Frontal cortex (tissue), 4 donors: Measurements from ENCODE around the gene AMPD3. TPM values are rescaled to one million over a fixed set of nuclear protein-coding genes. Genes with fewer than 3 reads are reported as not detected.

ENCODE experiments used
- DNase-seq, 2 donors: peaks; one replicate each; pipeline ENCODE4 v3.0.0; 2012; ENCODE audit warnings: low spot score in 2 of 2
- FAIRE-seq: peaks from 2 replicates; lab custom pipeline; 2012; peaks lifted over from hg19 to GRCh38; lab: Jason Lieb, UNC
- total RNA-seq: library from RNA; depleted of rRNA; stranded (reverse); fragments of >200 nt; gene quantifications from one replicate; pipeline ENCODE4 v1.2.3, GENCODE V29; 2014
- donor health status: control.
- donor health status: control.
- donor health status: control.

The AMPD3 gene
- total RNA-seq, 1 donor from 2014 or later = 0.82 TPM

DNA sequence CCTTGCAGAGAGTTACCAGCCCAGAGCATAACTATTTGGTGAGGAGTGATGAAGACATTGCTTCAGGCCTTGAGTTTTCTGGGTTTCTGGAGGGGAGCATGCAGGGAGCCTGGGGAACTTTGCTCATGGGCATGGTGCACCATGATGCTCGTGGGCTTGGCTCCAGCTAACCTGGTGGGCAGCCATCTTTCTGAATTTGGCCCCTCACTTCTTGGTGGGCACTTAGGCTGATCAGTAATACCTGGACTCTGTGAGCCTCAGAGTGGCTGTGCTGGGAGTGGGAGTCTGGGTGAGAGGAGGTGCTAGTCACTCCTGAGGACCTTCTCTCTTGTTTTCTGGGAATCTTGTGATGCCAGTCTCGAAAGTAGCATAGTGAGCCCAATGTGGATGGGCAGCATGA is 30.6 kb downstream of the AMPD3 start:
- no peak for DNase-seq

GRCh38 chr11:10486161-10486840 is 31.2 kb downstream of the AMPD3 start:
- FAIRE-seq = no peak

More for the DNA sequence above, 30.6 kb downstream of the AMPD3 start:
- FAIRE-seq = no peak

GRCh38 chr11:10487002-10487647 is 32.1 kb downstream of the AMPD3 start:
- DNase-seq = no peak
- no peak for FAIRE-seq

More at GRCh38 chr11:10486161-10486840, 31.2 kb downstream of the AMPD3 start:
- DNase-seq = no peak

- DNase-seq (no peak), FAIRE-seq (no peak)
Observed at GRCh38 chr11:10488121-10488933, 33.3 kb downstream of the AMPD3 start.

DNA sequence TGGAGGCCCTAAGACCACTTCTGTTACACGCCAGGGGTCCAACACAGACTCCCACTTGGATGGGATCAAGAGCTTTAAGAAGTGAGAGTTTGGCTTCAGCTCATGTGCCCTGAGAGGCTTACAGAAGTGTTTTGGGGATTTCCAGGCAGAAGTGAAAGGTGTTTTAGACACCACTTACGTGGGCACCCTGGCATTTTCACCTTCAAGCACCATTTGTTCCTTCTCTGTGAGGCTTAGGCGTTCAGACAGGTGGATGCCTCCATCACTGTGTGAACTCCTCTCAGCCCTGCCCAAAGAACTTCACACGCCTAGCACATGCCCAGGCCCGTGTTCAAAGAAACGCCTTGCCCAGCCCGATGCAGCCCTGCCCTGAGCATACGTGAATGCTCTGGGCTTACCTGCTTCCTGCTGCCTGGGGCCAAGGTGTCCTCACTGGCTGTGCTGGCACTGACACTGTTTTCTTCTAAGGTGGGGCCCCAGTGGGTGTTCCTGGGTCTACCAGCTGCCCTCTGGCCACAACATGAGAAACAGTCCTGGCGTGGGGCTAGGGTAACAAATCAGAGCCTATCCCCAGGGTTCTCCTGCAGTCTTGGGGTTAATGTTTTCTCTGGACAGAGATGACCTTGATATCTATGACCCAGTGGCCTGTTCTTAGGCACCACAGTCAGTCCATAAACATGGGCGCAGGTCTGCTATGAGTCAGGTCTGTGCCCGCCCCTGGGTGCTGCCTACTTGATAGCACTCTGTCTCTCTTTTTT is 34.0 kb downstream of the AMPD3 start:
- FAIRE-seq (no peak), DNase-seq (no peak)

DNA sequence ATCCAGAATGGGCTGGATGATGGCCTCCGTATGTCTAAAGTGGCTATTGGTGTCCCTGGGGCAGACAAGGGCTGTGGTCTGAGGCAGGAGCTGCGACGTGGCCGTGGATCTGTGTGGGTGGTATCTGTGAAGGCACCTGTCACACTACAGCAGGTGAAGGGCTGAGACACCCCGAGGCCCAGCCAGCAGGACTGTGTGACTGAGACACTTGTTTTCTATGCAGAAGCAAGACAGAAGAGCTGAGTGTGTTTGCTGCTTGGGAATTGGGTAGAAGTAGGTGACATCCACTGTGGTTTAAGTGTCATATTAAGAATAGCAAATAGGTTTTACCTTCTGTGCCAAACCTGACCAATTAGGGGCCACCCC is 35.0 kb downstream of the AMPD3 start:
- no peak for FAIRE-seq
- no peak for DNase-seq

- peak; percentile 55 to 81 for DNase-seq
- peak; percentile 23 for FAIRE-seq
Observed at GRCh38 chr11:10490398-10491241, 35.6 kb downstream of the AMPD3 start.

- FAIRE-seq = no peak
- DNase-seq = no peak
Observed at GRCh38 chr11:10492084-10492483, 37.0 kb downstream of the AMPD3 start.

DNA sequence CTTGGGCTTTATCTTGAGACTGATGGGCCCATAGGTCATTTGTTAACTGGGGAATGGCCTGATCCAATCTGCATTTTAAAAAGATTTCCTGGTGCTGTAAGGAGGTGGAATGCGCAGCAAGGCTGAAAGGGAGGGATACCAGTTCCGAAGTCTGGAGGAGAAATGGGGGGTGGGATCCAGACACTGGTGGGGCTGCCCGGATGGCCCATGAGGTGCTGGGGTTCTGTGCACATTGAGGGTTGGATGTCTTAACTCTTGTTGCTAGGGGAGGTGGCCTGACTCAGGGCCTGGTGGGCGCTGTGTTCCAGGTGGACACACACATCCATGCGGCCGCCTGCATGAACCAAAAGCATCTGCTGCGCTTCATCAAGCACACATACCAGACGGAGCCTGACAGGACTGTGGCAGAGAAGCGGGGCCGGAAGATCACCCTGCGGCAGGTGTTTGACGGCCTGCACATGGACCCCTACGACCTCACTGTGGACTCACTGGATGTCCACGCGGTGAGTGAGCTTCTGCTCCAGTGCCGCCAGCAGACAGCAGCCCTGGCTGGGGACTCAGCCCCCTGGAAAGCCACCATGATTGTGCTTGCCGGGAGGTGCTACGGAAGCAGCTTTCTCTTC is 38.1 kb downstream of the AMPD3 start:
- FAIRE-seq (no peak), DNase-seq (no peak)

DNA sequence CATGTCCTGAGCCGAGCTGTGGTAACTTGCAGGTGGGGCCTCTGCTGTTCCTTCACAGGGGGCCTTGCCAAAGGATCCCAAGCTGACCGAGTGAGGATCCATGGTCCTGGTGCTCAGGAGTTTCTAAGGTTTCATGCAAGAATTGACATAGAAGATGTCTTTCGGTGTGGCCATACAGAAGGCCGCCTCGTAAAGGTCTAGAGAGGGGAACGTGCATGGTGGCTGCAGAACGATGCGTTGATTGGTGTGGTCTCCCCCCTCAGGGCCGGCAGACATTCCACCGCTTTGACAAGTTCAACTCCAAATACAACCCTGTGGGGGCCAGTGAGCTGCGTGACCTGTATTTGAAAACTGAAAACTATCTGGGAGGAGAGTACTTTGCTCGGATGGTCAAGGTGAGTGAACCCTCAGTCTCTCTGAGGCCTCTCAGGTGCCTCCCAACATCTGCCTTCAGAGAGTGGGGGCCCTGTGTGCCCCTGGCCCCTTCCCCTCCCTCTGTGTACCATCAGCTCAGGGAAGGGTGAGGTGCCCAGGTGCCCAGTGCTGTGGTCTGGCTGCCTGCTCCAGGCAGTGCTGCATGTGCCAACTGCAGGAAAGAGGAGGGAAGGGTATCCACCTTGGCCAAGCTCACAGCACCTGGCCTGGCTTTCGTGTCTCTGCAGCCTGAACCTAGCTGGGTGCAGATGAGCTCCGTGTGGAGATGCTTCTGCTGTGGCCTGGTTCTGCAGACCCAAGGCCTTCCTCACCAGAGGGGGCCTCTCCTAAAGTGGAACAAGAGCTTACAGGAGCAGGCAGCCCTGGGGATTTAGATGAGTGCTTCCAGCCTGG is 39.8 kb downstream of the AMPD3 start:
- DNase-seq (no peak), FAIRE-seq (no peak)

DNA sequence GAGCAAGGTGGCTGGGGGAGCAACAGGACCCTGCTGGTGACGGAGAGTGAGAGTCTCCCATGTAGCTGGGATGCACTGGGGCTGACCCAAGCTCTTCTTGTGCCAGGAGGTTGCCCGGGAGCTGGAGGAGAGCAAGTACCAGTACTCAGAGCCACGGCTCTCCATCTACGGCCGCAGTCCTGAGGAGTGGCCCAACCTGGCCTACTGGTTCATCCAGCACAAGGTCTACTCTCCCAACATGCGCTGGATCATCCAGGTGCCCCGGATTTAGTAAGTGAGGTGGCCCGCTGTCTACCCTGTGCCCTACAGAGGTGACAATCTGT is 40.4 kb downstream of the AMPD3 start:
- FAIRE-seq = no peak
- no peak for DNase-seq

DNA sequence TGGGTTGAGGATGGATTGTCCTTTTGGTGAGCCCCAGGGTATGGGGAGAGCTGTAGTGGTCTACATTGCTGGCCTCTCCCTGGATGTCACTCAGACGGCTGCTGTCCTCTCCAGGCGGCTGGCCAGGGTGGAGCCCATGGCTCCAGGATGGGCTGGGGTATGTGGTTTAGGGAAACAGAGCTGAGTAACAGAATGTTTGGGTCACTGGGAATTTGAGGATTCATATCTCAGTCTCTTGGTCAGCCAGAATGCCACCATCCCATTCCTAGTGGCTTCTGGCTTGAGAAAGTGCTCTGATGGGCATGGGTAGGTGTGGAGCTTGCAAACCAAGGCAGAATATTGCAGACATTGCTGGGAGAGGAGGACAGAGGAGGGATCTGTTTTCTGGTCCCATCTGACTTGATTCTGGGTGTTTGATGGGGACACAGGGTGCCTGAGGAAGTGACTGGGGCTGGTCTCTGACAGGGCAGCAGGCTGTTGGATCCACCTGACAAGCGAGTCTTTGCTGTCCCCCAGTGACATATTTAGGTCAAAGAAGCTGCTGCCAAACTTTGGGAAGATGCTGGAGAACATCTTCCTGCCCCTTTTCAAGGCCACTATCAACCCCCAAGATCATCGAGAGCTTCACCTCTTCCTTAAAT is 41.4 kb downstream of the AMPD3 start:
- DNase-seq (no peak), FAIRE-seq (no peak)

GRCh38 chr11:10497371-10498021 is 42.4 kb downstream of the AMPD3 start:
- FAIRE-seq (no peak), DNase-seq (no peak)

DNA sequence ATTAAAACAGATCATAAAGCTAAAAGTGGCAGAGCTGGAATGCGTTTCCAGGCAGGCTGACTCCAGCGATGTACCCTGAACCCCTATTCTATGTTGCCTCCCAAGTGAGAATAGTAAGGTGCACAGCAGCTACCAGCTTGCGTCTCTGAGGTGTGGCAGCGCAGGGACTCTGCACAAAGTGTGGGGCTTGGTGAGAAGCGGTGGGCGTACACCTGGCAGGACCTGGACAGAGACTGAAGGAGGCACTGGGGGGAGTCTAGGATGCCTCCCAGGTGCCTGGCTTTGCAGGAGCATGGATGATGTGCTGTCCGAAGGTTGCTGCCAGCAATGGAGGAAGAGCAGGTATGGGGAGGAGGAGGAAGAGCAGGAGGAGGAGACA is 42.9 kb downstream of the AMPD3 start:
- DNase-seq = no peak
- no peak for FAIRE-seq

GRCh38 chr11:10498426-10499250 is 43.6 kb downstream of the AMPD3 start:
- FAIRE-seq (no peak), DNase-seq (no peak)

DNA sequence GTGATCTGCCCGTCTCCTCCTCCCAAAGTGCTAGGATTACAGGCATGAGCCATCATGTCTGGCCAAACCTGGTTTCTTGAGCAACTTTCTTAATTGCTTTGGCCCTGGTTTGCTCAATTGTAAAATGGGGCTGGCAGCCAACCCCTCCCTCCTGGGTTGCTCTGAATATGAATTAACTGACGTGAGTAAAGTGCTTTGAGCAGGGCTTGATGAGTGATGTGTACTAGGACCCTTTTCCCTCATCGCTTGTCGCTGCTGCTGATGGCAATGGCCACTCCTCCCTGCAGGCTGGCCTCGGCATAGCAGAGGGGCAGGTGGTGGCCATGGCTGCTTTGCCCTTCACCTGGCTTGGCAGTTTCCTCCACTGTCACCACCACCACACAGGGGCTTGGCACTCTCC is 44.4 kb downstream of the AMPD3 start:
- DNase-seq (no peak), FAIRE-seq (no peak)
